K562 (cell line): ENCODE measurements around the gene WDR46. TPM values are rescaled to one million over a fixed set of nuclear protein-coding genes. Genes with fewer than 3 reads are reported as not detected.

ENCODE experiments used
- BCOR ChIP-seq: fragments of 450-650 bp; IDR thresholded peaks from 2 replicates; pipeline ENCODE4 v1.6.1; 2016
- ETV6 ChIP-seq, 3 experiments: fragments of 150-350 bp in 1 of 3; sonication (generic) in 1 of 3; formaldehyde crosslinking in 1 of 3; IDR thresholded peaks; 2 replicates each; pipeline versions ENCODE4 v1.6.1 to v1.8.0; 2014 to 2022; ENCODE audit warnings: borderline replicate concordance in 2 of 3, low read depth in 2 of 3, antibody characterized with exemption in 1 of 3, low read length in 1 of 3, mild to moderate bottlenecking in 1 of 3, missing genetic modification reagents in 1 of 3
- MAFF ChIP-seq: IDR thresholded peaks from 2 replicates; pipeline ENCODE4 v1.6.1; 2012; ENCODE audit warnings: low read length, improper control_type of control experiment
- MAZ ChIP-seq, 2 experiments: fragments of 450-650 bp in 1 of 2; sonication (generic) in 1 of 2; formaldehyde crosslinking; IDR thresholded peaks in 1 of 2; conservative IDR thresholded peaks in 1 of 2; 2 replicates each; pipeline versions ENCODE4 v1.4.0 to v1.5.0; 2020; ENCODE audit warnings: mild to moderate bottlenecking in 1 of 2, missing genetic modification reagents in 1 of 2
- MTF1 ChIP-seq: fragments of 250-450 bp; sonication (Bioruptor Pico); IDR thresholded peaks from 2 replicates; pipeline ENCODE4 v1.9.0; 2021; ENCODE audit warnings: moderate library complexity, mild to moderate bottlenecking, inconsistent platforms, borderline replicate concordance
- MXI1 ChIP-seq: IDR thresholded peaks from 2 replicates; pipeline ENCODE4 v1.6.1; 2011; ENCODE audit warnings: low read depth, mild to moderate bottlenecking, improper control_type of control experiment, low read length
- NBN ChIP-seq: fragments of 450-650 bp; IDR thresholded peaks from 2 replicates; pipeline ENCODE4 v1.6.1; 2016; ENCODE audit warnings: low read depth, mild to moderate bottlenecking
- NR1H2 ChIP-seq: sonication (generic); formaldehyde crosslinking; IDR thresholded peaks from 2 replicates; pipeline ENCODE4 v1.4.0; 2020; ENCODE audit warnings: mild to moderate bottlenecking, missing genetic modification reagents
- POLR2G ChIP-seq: fragments of 200-400 bp; formaldehyde crosslinking; IDR thresholded peaks from 2 replicates; pipeline ENCODE4 v1.6.1; 2017; ENCODE audit warnings: low read depth, mild to moderate bottlenecking, antibody characterized with exemption, low read length, moderate library complexity
- RBFOX2 ChIP-seq: fragments of 200-400 bp; formaldehyde crosslinking; IDR thresholded peaks from 2 replicates; pipeline ENCODE4 v1.6.1; 2017; ENCODE audit warnings: low read depth, mild to moderate bottlenecking, low read length, moderate library complexity
- SREBF1 ChIP-seq: fragments of 150-350 bp; IDR thresholded peaks from 2 replicates; pipeline ENCODE4 v1.6.1; 2014; ENCODE audit warnings: antibody characterized with exemption, low read depth, low read length, borderline replicate concordance
- polyA plus RNA-seq, 8 experiments: library from polyadenylated mRNA; depleted of rRNA in 4 of 8; stranded (reverse) in 5 of 8; unstranded in 3 of 8; fragments of >200 nt; fragmentation: Nextera tagmentation in 2 of 8; fragmentation: Illumina TruSeq in 1 of 8; extraction: Ambion mirVana in 2 of 8; extraction: Trizol in 1 of 8; gene quantifications; 2 replicates each; pipeline versions ENCODE4 v1.2.1 to v1.2.3, GENCODE V29; 2011 to 2014; ENCODE audit warnings: inconsistent platforms in 1 of 8, missing spikeins in 1 of 8
- total RNA-seq, 7 experiments: library from RNA; depleted of rRNA in 6 of 7; stranded (reverse); fragments of >200 nt in 6 of 7; fragmentation: Illumina TruSeq in 2 of 7; extraction: Trizol in 2 of 7; gene quantifications; 2 replicates each; pipeline versions ENCODE4 v1.2.1 to v1.2.3, GENCODE V29; 2011 to 2021; ENCODE audit warnings: low replicate concordance in 1 of 7
- TF ChIP-seq, protein P1 (sequence below), 2 experiments: fragments of 450-650 bp; formaldehyde crosslinking in 1 of 2; IDR thresholded peaks; 2 replicates each; pipeline versions ENCODE4 v1.4.0 to v1.6.1; 2014 to 2020; ENCODE audit warnings: mild to moderate bottlenecking in 2 of 2, borderline replicate concordance in 1 of 2, low read depth in 1 of 2
- TF ChIP-seq, protein P2 (sequence below): fragments of 250-450 bp; sonication (Bioruptor Pico); IDR thresholded peaks from 2 replicates; pipeline ENCODE4 v1.4.0; 2020; ENCODE audit warnings: borderline replicate concordance
- TF ChIP-seq, protein P3 (sequence below), 2 experiments: fragments of 200-800 bp in 1 of 2; sonication (Bioruptor generic) in 1 of 2; sonication (generic) in 1 of 2; formaldehyde crosslinking in 1 of 2; IDR thresholded peaks in 1 of 2; conservative IDR thresholded peaks in 1 of 2; 2 replicates each; pipeline versions ENCODE4 v1.5.0 to v1.6.1; 2016 to 2020; ENCODE audit warnings: missing compliant biosample characterization in 1 of 2, missing genetic modification characterization in 1 of 2, missing genetic modification reagents in 1 of 2

WDR46 gene
- total and polyA plus RNA-seq, 9 of the 15 experiments (the other 6 are each of a cell fraction or from before 2014, with no cell fraction given), result 8.9 to 146 (median 93.1) TPM

DNA sequence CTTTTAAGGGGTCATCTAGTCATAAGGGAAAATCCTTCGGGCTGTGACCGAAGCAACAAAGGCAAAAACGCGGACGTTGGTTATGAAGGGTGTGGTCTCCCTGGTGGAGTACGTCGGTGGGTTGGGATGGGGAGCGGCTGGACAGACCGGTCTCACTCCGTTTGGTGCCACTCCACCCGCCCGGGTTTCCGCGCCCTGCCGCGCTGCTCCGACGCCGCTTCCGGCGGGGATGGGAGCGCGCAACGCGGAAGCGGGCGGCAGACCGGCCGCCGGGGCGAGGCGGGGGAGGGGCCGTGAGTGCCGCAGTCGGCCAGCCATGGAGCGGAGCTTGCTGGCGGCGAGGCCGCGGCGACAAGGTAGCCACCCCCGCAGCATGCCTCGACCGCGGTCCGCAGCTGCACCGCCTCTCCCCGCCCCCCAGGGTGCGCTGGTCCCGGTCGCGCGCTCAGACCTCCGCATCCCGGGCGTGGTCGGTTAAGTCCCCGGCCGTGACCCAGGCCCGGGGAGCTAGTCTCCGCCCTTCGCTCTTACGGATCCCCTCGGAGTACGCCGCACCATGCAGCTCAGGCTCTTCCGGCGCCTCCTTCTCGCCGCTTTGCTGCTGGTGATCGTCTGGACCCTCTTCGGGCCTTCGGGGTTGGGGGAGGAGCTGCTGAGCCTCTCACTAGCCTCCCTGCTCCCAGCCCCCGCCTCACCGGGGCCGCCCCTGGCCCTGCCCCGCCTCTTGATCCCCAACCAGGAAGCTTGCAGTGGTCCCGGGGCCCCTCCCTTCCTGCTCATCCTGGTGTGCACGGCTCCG, 12.0 kb downstream of the WDR46 start, which contains the start of gene B3GALT4 (continued):
- TF ChIP-seq, protein P1, sequence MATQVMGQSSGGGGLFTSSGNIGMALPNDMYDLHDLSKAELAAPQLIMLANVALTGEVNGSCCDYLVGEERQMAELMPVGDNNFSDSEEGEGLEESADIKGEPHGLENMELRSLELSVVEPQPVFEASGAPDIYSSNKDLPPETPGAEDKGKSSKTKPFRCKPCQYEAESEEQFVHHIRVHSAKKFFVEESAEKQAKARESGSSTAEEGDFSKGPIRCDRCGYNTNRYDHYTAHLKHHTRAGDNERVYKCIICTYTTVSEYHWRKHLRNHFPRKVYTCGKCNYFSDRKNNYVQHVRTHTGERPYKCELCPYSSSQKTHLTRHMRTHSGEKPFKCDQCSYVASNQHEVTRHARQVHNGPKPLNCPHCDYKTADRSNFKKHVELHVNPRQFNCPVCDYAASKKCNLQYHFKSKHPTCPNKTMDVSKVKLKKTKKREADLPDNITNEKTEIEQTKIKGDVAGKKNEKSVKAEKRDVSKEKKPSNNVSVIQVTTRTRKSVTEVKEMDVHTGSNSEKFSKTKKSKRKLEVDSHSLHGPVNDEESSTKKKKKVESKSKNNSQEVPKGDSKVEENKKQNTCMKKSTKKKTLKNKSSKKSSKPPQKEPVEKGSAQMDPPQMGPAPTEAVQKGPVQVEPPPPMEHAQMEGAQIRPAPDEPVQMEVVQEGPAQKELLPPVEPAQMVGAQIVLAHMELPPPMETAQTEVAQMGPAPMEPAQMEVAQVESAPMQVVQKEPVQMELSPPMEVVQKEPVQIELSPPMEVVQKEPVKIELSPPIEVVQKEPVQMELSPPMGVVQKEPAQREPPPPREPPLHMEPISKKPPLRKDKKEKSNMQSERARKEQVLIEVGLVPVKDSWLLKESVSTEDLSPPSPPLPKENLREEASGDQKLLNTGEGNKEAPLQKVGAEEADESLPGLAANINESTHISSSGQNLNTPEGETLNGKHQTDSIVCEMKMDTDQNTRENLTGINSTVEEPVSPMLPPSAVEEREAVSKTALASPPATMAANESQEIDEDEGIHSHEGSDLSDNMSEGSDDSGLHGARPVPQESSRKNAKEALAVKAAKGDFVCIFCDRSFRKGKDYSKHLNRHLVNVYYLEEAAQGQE (IDR thresholded peaks at IDR 0.05; ENCODE audit: borderline replicate concordance), result peak; percentile 58; the same call in 1 of the 2 replicates
- TF ChIP-seq, protein P1 (CRISPR knock-in tag; IDR thresholded peaks at IDR 0.05; ENCODE audit: low read depth), result peak; percentile 88
- TF ChIP-seq MAFF (no peak), ETV6 (IDR thresholded peaks at IDR 0.05; ENCODE audit: borderline replicate concordance in 1 of 2, low read depth in 2 of 2, low read length in 1 of 2) (peak in 1 of 2 experiments; percentile 73; a peak in 2 of 4 replicates), ETV6 (CRISPR knock-in tag; IDR thresholded peaks at IDR 0.05; ENCODE audit: borderline replicate concordance) (no peak), MAZ (CRISPR knock-in tag; conservative IDR thresholded peaks at IDR 0.05 in 1 of 2, IDR thresholded peaks at IDR 0.05 in 1 of 2) (peak; percentile 93 to 97), RBFOX2 (peak; percentile 88), NBN (peak; percentile 64), NR1H2 (CRISPR knock-in tag) (peak; percentile 74; the same call in 1 of the 2 replicates), MXI1 (peak; percentile 35; the same call in 1 of the 2 replicates), SREBF1 (0 out of 2 replicates have a peak, but pooled peaks have one; percentile 36), POLR2G (peak; percentile 91), BCOR (no peak), MTF1 (CRISPR knock-in tag) (no peak)
- TF ChIP-seq, protein P2, sequence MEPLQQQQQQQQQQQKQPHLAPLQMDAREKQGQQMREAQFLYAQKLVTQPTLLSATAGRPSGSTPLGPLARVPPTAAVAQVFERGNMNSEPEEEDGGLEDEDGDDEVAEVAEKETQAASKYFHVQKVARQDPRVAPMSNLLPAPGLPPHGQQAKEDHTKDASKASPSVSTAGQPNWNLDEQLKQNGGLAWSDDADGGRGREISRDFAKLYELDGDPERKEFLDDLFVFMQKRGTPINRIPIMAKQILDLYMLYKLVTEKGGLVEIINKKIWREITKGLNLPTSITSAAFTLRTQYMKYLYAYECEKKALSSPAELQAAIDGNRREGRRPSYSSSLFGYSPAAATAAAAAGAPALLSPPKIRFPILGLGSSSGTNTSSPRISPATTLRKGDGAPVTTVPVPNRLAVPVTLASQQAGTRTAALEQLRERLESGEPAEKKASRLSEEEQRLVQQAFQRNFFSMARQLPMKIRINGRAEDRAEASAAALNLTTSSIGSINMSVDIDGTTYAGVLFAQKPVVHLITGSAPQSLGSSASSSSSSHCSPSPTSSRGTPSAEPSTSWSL (CRISPR knock-in tag), result no peak
- TF ChIP-seq, protein P3, sequence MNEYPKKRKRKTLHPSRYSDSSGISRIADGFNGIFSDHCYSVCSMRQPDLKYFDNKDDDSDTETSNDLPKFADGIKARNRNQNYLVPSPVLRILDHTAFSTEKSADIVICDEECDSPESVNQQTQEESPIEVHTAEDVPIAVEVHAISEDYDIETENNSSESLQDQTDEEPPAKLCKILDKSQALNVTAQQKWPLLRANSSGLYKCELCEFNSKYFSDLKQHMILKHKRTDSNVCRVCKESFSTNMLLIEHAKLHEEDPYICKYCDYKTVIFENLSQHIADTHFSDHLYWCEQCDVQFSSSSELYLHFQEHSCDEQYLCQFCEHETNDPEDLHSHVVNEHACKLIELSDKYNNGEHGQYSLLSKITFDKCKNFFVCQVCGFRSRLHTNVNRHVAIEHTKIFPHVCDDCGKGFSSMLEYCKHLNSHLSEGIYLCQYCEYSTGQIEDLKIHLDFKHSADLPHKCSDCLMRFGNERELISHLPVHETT (CRISPR knock-in tag; conservative IDR thresholded peaks at IDR 0.05 in 1 of 2, IDR thresholded peaks at IDR 0.05 in 1 of 2), result peak in 1 of 2 experiments; percentile 99; a peak in 2 of 4 replicates
